ENCODE results near the gene NPM3. TPM values are rescaled to one million over a fixed set of nuclear protein-coding genes. Genes with fewer than 3 reads are reported as not detected.

NPM3 gene
- total RNA-seq, 1 donor from 2014 or later = 93.1 TPM

DNA sequence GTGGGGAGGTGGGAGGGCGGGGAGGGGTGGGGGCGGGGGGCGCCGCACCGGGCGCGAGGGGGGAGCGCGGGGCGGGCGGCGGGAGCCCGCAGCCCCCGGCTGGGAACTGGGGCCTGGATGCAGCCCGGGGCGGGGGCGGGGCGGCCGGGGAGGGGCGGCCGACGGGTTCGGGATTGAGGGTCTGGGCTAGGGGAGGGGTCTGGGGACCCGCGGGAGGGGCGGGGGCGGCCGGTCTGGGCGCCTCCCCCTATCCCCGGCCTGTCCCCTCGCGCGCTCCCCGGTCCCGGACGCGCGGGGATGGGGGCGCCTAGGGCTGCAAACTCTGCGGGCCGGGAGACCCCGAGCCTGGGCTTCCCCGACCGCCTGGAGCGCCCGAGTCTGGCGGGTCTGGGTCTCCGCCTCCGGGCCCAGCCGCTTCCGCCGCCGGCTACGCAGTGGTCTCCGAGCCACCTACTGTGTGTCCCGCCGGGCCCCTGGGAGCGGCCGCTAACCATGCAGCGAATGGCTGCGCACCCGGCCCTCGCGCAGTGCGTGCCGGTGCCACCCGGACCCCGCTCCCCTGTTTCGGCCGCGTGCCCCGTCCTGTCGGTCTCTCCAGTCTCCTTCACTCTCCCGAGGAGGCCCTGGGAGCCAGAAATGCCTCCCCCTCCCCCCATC, 7.0 kb downstream of the NPM3 start:
- TF ChIP-seq, protein P1, sequence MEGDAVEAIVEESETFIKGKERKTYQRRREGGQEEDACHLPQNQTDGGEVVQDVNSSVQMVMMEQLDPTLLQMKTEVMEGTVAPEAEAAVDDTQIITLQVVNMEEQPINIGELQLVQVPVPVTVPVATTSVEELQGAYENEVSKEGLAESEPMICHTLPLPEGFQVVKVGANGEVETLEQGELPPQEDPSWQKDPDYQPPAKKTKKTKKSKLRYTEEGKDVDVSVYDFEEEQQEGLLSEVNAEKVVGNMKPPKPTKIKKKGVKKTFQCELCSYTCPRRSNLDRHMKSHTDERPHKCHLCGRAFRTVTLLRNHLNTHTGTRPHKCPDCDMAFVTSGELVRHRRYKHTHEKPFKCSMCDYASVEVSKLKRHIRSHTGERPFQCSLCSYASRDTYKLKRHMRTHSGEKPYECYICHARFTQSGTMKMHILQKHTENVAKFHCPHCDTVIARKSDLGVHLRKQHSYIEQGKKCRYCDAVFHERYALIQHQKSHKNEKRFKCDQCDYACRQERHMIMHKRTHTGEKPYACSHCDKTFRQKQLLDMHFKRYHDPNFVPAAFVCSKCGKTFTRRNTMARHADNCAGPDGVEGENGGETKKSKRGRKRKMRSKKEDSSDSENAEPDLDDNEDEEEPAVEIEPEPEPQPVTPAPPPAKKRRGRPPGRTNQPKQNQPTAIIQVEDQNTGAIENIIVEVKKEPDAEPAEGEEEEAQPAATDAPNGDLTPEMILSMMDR (IDR thresholded peaks at IDR 0.05) = no peak
- TF ChIP-seq EZH2 (IDR thresholded peaks at IDR 0.05) = peak; percentile 48
- peak; percentile 18 for TF ChIP-seq EZH2phosphoT487 (IDR thresholded peaks at IDR 0.05)
- H3K27me3 Mint-ChIP-seq (ENCODE audit: insufficient read depth, low read depth) = peaks cover 62% of the 10 kb centered on the region
- Histone ChIP-seq H2AFZ (replicated peaks) (peak overlapping the region; percentile 36), H3K36me3 (no peaks in the 10 kb centered on the region), H3K27me3 (peaks cover 83% of the 10 kb centered on the region), H3F3A (ENCODE audit: low read depth) (peaks cover 86% of the 10 kb centered on the region), H3K4me1 (peaks cover 73% of the 10 kb centered on the region), H3K27ac (no peak overlapping the region), H3K9me3 (ENCODE audit: low read depth) (no peaks in the 10 kb centered on the region), H3K9ac (no peak overlapping the region), H3K79me2 (ENCODE audit: low read depth) (no peaks in the 10 kb centered on the region), H3K4me2 (peak overlapping the region; percentile 90), H3K4me3 (peak overlapping the region; percentile 59), H4K20me1 (ENCODE audit: low read depth) (peaks cover 32% of the 10 kb centered on the region)
- H3K4me1 Mint-ChIP-seq = peaks cover 51% of the 10 kb centered on the region
- peak; percentile 43 for DNase-seq (ENCODE audit: low spot score)
- H3K27ac Mint-ChIP-seq = no peak overlapping the region
- peak overlapping the region; percentile 78 for H3K4me3 Mint-ChIP-seq
- no peaks in the 10 kb centered on the region for H3K9me3 Mint-ChIP-seq
- no peaks in the 10 kb centered on the region for H3K36me3 Mint-ChIP-seq

DNA sequence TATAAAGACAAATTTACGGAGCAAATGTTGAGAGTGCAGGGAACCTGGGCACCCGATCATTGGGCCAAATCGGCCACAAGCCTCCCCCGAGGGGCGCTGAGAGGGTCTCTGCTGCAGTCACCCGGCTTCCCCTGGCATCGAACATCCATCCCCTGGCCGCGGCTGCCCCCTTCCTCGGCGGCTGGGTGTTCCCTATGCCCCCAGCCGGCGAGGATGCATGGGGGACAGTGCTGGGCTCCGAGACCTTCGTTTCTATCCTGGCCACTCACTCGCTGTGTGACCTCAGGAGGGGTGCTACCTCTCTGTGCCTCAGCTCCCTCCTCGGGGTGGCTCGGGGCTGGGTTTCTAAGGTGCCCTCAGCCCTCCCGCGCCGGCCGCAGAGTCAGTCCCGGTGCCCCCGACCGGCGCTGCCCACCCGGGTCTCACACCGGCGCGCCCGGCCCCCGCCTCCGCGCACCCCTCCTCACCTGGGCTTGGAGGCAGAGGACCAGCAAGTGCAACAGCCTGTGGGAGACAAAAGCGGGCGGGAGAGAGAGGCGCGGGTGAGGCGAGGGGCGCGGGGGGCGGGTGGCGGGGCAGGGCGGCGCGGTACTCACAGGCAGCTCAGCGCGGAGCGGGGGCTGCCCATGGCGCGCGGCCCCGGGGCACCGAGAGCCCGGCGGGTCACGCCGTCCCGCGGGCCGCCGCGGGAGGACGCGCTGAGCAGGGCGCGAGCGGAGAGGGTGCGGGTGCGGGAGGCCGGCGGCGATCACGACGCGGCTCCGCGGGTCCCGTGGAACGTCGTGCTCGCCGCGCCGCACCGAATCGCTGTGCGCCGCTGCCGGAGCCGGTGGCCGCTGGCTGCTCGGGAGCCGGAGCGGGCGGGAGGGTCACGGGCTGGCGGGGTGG, 7.7 kb downstream of the NPM3 start, which contains the start of gene FGF8:
Gene FGF8, minus strand, starts transcription at position 842 of the 888 bp plus-strand sequence. Its CDS starts 214 bp downstream, at position 628.
- H3K27me3 ChIP-seq = peaks cover 83% of the 10 kb centered on the region
- peak within 1 kb of the TSS; percentile 59 for H3K4me3 ChIP-seq
- Mint-ChIP-seq H3K27ac (no peak within 1 kb of the TSS), H3K27me3 (ENCODE audit: insufficient read depth, low read depth) (peaks cover 66% of the 10 kb centered on the region), H3K4me1 (peaks cover 54% of the 10 kb centered on the region), H3K9me3 (no peaks in the 10 kb centered on the region), H3K4me3 (peak within 1 kb of the TSS; percentile 78), H3K36me3 (no peaks in the 10 kb centered on the region)
- no peaks in the 10 kb centered on the region for H3K36me3 ChIP-seq
- peak within 1 kb of the TSS; percentile 36 for H2AFZ ChIP-seq (replicated peaks)
- H3F3A ChIP-seq (ENCODE audit: low read depth) = peaks cover 79% of the 10 kb centered on the region
- peaks cover 24% of the 10 kb centered on the region for H4K20me1 ChIP-seq (ENCODE audit: low read depth)
- TF ChIP-seq, protein P1 (IDR thresholded peaks at IDR 0.05) = no peak
- peak; percentile 62 for TF ChIP-seq EZH2phosphoT487 (IDR thresholded peaks at IDR 0.05)
- peak; percentile 29 for TF ChIP-seq EZH2 (IDR thresholded peaks at IDR 0.05)
- no peaks in the 10 kb centered on the region for H3K79me2 ChIP-seq (ENCODE audit: low read depth)
- H3K27ac ChIP-seq = no peak within 1 kb of the TSS
- peaks cover 69% of the 10 kb centered on the region for H3K4me1 ChIP-seq
- peak; percentile 56 for DNase-seq (ENCODE audit: low spot score)
- H3K9me3 ChIP-seq (ENCODE audit: low read depth) = no peaks in the 10 kb centered on the region
- peak within 1 kb of the TSS; percentile 90 for H3K4me2 ChIP-seq
- H3K9ac ChIP-seq = no peak within 1 kb of the TSS

DNA sequence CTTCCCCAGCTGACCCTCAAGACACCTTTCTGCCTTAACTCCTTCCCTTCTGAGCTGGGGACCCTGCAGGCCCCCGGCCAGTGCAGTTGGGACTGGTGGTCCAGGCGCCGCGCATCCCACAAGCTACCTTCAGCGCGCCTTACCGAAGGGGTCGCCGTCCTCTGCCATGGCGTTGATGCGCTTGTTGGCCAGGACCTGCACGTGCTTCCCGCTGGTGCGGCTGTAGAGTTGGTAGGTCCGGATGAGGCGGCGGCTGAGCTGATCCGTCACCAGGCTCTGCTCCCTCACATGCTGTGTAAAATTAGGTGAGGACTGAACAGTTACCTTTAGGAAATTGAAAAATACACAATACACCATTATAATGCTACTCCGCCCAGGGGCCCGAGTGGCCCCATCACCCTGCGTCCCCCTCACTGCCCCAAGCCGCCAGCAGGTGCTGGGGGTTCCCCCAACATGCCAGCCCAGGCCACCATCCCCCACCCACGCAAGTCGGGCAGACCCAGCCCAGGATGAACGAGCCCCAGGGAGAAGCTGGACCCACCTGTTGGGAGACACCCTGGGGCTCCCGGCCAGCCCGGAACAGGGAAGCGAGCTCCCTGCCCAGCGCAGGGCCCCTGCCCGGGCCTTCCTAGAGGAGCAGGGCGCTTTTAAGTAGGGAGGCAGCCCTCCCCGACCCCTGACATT, 8.5 kb downstream of the NPM3 start:
- Mint-ChIP-seq H3K27me3 (ENCODE audit: insufficient read depth, low read depth) (peaks cover 65% of the 10 kb centered on the region), H3K4me3 (peak overlapping the region; percentile 74), H3K9me3 (no peaks in the 10 kb centered on the region), H3K27ac (no peak overlapping the region), H3K36me3 (no peaks in the 10 kb centered on the region), H3K4me1 (peaks cover 54% of the 10 kb centered on the region)
- TF ChIP-seq EZH2 (IDR thresholded peaks at IDR 0.05) (peak; percentile 79), EZH2phosphoT487 (IDR thresholded peaks at IDR 0.05) (peak; percentile 74)
- TF ChIP-seq, protein P1 (IDR thresholded peaks at IDR 0.05) = peak; percentile 7
- Histone ChIP-seq H3K4me3 (peak overlapping the region; percentile 59), H3K79me2 (ENCODE audit: low read depth) (no peaks in the 10 kb centered on the region), H3K36me3 (no peaks in the 10 kb centered on the region), H3K9me3 (ENCODE audit: low read depth) (no peaks in the 10 kb centered on the region), H2AFZ (replicated peaks) (no peak overlapping the region), H3K27ac (no peak overlapping the region), H3K27me3 (peaks cover 77% of the 10 kb centered on the region), H4K20me1 (ENCODE audit: low read depth) (peaks cover 21% of the 10 kb centered on the region), H3K9ac (no peak overlapping the region), H3F3A (ENCODE audit: low read depth) (peaks cover 72% of the 10 kb centered on the region), H3K4me2 (peak overlapping the region; percentile 90), H3K4me1 (peaks cover 63% of the 10 kb centered on the region)
- peak; percentile 67 for DNase-seq (ENCODE audit: low spot score)
